Measurements from ENCODE around the gene CHSY3.

CHSY3 gene

DNA sequence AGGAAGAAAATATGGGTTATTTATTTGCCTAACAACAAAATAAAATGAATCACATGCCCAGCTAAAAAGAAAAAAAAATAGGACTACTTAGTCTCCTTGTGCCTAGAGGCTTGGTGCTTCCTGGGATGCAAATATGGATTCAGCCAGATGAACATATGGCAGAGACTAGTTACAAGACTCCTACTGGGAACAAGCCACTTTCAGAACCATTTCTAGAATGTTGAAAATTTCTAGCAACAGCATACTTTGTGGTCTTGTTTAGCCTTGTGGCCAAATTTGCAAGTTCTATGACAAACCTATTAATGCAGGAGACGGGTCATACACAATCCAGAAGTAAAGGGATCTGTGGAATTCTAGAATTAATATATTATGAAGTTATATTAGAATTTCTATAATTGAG lies 198.7 kb downstream of the CHSY3 start:
- no peak for DNase-seq

DNA sequence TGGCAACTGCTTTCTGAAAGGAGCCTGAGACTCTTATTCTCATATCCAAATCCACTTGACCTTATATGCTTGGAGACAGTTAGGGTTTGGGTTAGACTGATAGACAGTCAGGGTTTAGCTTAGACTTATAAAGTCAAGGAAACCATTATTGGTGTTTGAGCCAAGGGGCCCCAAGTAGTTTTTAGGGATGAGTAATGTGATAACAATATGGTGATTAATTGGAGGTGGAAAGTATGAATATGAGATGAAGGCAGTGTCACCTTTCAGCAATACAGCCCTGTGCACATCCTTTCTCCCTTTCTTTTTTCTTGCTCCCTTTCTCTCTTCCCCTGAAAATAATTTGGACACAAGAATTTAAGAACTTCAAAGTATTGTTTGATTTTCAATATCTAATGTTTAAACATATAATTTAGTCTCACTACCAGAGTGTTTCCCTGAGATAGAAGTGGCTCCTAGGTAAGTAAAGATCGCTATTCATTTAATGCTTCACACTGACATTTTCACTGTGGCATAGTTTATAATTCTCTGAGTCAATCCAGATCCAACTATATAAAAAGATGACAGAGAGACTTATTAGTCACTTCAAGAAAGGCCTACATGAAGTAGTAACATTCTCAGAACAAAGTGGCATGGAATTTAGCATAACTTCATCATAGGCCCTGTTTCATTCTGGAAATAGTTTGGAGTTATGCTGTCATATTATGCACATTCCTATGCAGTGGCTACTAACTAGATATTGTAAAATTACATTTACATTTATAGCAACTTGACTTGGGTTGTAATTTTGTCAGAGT lies 200.8 kb downstream of the CHSY3 start:
- no peak for DNase-seq

DNA sequence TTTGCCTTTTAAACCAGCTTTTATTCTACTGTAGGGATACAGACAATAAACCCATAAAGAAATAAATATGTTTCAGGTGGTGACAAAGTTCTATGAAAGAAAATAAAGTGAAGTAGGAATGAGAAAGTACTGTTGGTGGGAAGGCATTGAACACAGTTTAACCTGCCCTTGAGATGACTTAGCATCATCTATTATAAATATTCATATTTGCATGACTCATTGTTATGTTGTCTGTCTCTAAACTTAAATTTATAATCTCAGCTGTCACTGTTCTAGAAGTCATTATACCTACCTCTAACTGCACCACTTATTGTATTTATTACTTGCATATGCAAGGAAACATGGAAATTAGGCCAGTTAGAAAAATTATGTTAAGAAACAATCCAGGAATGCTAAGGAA lies 202.2 kb downstream of the CHSY3 start:
- DNase-seq, result no peak

DNA sequence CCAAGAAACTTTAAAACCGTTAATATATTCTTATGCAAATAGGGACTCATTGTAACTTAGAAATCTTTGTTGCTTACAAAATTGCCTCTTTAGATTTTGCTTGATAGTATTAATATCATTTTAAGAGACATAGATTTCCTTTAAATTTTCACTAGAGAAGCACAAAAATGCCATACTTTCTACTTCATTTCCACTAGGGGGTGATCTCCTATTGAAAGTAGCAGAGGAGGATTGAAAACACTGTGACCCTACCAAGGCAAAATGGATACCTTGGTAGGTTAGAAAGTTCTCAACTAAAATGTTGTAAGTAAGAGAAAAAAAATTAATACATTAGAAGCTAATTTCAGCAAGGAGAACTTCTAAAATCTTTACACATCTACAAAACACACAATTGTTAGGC lies 204.9 kb downstream of the CHSY3 start:
- no peak for DNase-seq

DNA sequence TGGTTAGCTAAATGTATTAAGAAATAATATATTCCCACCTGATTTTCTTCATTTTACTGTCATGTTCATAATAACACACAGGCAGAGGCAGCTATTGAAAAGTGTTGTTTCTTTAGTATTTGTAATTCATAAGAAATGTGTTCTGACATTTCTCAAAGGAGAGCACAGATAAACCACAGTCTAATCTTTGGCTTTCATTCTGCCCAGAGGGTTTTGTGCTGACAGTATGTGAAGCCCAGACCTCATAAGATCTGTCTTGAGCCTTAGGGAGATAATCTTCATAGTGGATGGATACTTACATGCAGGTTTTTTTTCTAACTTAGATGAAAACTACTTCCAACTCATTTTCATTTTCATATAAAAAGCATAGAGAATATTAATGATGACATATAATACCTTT lies 206.1 kb downstream of the CHSY3 start:
- no peak for DNase-seq

DNA sequence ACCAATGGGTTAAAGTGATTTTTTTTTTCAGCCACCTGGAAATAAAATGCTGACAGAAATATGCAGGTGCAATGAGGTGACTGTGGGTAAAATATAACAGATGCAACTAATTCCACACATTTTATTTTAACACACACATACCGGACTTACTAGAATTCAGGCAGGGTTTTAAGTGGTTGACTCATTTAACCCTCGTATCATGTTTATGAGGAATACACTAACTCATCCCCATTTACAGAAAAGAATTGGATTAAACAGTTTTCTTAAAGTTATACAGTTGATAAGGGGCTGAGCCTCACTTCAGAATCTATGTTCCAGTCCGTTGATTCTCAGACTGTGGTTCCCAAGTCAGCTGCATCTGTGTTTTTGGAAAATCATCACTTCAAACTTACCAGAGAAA lies 207.5 kb downstream of the CHSY3 start:
- no peak for DNase-seq

DNA sequence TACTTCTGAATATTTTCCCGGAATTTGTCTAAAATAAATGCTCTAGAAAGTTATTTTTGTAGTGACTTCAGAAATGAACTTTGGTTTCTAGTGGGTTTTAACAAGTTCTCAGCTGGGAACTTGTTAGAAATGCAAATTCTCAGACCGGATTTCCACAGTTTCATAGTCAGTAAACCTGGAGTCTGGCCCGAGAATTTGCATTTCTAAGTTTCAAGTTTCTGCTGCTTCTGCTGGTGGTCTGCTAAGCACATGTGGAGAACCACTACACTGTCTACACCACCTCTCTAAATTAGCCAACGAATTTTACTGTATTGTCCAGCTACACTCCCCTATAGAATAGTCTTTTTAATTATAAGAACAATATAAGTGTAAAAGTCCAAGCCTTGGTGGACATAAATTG lies 208.0 kb downstream of the CHSY3 start:
- no peak for DNase-seq

DNA sequence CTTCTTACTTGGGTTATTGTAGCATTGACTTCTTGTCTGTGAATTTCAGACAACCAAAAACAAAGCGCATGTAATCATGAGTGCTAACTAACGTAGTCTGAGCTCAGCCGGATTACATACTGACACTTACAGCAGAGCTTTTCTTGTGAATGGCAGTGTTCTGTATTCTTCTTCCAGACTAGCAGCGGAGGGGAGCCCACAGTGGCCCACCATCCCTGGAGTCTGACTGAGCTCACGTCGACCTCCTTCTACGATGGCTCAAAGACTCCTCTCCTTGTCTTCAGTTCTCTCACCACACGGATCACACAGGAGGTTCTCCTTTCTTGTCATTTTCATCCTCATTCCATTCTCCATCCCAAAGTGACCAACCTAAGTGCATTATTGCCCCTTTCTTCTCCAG lies 211.4 kb downstream of the CHSY3 start:
- no peak for DNase-seq

DNA sequence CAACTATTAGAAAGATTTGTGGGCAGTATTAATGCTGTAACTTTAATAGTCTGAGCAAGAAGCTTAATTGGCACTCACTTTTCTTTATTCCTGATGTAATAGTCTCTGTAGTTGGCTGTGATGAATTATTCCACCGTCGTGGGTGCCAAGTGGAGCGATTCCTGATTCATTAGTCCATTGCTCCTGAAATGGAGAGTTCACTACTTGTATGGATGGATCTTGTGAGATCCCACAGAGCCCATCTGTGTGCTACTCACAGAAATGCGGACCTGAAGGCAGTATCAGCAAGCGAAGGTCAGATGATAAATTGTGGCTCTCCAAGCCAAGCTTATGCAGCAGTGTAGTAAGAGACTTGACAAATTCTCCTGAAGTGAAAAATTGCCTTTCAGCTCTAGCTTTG lies 212.2 kb downstream of the CHSY3 start:
- no peak for DNase-seq

DNA sequence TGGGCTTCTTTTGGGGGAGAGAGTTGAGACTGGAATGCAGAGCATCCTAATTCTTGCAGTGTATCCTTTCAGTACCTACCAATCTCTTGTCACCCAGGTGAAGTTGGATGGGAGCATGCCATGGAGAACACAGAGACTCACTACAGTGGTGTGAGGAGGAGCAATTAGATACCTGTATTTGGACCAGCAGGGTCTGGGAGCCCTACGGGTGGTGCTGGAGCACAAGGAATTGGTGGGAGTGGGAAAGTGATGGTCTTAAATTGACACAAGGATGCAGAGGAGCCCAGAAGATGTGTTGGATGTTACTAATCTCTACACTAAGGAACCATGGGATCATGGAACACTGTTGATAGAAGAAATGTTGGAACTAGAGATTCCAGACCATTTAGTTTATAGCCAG lies 212.7 kb downstream of the CHSY3 start:
- DNase-seq, result no peak

DNA sequence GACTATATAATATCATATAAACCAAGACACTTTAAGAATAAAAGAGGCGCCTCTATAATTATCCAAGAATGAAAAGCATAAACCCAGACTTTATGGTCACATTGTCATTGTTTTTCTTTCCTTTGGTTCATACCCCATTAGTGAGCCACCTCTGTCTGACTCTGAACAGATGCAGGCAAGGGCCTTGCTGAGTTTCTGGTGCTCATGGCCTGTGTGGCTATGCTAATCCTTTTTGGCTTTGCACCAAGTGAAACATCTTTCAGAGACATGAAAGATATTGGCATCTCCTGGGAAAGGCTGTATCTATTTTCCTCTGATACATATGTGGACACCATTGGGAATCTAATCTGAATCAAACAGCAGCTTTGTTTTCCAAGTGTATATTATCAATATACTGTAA lies 222.5 kb downstream of the CHSY3 start:
- DNase-seq, result no peak

DNA sequence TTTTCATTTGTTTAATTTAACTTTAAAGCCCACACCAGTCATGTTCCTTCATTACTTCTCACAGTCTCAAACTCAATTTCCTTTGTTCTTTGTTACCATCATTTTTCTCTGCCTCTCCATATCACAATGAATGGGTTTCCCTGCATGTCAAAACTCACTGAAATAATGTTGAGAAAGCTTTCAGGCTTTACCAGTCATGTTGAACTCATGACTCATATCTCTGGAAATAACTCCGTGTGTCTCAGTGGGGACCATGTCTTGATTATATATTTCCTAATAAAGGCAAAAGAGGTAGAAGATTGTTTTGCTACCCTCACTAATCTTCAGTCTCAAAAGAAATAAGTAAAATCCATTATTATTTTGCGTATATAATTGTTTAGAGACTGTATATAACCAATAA lies 231.2 kb downstream of the CHSY3 start:
- DNase-seq, result no peak

DNA sequence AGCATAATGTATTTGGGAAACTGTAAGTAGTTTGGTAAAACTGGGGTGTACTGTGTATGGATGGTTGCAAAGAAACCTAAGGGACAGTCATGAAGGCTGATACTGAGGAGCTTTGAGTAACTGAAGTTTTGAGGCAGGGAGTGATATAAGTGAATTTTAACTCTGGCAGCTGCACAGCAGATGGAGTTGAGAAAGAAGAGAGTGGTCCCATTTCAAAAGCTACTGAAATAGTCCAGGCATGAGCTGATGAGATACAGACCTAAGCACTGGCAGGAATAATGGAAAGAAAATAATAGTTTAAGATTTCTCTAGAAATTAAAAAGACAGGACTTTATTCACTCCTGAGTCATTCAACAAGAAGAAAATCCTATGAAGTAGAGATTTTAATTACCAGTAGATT lies 232.0 kb downstream of the CHSY3 start:
- no peak for DNase-seq

DNA sequence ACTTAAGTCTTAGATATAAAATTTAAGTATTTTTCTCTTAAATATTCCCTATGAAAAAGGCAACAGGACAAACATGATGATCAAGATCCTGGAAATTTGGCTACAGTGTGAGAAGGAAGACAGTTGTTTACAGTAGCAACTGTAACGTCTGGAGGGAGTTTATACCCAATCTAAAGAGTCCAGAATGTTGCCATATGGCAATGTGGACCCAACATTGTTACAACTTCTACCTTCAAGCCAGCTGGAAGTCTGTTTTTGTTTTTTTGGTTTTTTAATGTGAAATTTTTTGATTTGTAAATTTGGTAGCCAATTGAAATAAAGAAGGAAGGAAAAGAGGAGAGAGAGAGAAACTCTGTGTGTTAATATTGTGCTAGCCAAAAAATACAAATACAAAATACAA lies 233.4 kb downstream of the CHSY3 start:
- no peak for DNase-seq

DNA sequence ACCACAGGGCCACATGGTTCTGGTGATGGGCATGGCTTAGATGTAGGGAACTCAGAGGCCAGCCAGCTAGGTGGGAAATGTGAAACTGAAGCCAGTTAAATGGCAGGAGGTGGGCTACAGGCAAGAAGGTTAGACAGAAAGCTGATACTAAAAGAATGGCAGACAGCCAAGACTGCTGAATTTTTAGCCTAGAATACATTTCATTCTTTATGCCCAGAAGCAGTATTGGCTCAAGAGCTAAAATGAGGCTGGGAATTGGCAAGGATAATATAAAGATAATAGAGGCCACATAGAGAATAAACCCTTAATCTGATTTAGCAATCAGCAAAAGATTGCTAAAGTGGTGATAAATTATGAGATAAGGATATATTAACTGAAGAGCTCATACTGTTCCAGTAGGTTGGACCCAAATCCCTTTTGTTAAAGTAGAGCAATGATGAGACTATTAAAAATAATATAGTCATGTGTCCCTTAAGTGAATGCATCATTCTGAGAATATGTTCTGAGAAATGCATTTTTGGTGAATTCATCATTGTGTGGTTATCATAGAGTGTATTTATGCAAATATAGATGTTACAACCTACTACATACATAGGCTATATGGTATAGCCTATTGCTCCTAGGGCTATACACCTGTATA lies 234.3 kb downstream of the CHSY3 start:
- no peak for DNase-seq

DNA sequence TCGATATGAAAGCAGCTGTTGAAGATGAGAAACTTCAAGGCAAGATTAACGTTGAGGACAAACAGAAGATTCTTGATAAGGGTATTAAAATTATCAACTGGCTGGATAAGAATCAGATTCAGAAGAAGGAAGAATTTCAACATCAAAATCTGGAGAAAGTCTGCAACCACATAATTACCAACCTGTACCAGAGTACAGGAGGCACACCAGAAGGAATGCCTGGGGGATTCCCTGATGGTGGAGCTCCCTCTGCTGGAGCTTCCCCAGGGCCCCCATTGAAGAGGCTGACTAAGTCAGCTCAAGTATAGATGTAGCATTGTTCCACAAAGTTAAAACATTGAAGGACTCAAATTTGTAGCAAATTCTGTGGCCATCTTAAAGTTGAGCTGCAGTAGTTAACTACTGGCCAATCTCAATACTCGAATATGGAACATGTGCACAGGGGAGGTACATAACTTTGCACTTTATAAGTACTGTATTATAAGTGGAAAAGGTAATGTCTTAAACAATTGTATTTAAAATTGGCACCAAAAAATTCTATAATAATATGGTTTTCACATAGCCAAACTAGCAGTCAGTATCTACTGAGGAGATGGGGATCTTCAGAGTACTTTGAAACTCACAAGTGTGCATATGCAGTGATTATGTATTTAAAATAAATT lies 237.5 kb downstream of the CHSY3 start:
- DNase-seq, result no peak

DNA sequence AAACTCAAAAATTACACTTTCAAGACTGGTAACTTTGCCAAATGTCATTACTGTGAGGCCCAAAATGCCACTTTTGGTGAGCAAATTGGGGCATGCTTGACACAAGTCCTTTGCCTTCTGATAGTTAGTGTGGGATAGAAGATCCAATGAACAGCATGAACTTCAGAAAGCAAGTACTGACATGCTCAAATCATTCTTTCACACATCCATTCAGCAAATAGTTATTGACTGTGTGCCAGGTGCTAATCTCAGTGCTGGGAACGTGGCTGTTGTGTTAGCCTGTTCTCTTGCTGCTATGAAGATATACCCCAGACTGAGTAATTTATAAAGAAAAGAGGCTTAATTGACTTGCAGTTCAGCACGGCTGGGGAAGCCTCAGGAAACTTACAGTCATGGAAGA lies 247.0 kb downstream of the CHSY3 start:
- no peak for DNase-seq

DNA sequence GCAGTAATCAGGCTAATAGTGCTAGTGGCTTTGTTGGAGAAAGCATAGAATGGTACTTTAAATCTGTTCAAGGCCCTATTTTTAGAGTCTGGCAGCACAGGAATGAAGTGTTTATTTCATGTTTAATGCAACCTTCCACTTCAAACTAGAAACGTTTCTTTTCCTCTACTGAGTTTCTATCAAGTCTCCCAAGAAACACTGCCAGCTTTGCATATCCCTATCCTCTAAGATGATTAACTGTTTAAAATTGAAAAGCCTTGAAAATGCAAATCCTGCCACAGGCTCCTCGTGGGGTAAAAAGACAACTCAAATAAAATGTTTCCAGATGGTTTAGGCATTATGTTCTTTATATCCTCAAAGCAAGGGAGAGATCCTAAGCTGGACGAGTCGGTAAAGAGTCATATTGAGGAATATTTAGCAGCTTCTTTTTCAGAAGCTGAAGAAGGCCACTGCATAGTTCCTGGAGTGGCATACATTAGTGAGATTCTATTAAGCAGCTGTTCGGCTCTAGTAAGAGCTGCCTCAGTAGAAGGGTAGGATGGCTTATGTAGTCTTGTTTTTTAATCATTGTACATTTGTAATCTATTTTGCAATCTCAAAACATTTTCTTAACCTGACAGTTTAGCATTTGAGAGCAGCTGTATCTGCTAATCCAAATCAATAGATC lies 251.2 kb downstream of the CHSY3 start:
- DNase-seq, result no peak

DNA sequence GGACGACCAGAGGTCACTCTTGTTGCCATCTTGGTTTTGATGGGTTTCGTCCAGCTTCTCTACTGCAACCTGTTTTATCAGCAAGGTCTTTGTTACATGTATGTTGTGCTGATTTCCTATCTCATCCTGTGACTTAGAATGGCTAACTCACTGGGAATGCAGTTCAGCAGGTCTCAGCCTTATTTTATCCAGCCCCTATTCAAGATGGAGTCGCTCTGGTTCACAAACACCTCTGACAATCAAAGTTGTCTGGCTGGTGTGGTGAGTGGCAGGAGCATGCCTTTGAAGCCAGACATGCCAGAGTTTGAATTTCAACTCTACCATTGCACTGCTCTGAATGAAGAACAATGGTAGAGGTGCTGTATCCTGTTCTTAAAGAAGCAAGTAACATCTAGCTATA lies 253.8 kb downstream of the CHSY3 start:
- DNase-seq, result no peak

DNA sequence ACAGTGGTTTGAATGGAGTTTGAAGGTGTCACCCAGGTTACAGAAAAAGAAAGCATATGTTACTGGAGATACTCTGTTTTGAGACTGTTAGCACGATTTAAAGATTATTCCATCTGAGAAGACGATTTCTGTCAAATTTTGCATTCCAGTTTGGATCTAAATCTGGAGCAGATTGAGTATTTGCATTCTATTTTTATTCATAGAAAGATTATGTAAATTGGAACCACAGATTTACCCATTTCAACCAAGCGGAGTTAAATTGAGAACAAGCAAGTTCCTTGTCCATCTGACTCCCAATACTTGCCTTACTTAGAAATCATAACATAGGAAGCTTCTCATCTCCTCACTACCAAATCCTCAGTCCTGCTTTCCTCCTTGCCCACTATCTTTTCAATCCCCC lies 255.7 kb downstream of the CHSY3 start:
- no peak for DNase-seq

DNA sequence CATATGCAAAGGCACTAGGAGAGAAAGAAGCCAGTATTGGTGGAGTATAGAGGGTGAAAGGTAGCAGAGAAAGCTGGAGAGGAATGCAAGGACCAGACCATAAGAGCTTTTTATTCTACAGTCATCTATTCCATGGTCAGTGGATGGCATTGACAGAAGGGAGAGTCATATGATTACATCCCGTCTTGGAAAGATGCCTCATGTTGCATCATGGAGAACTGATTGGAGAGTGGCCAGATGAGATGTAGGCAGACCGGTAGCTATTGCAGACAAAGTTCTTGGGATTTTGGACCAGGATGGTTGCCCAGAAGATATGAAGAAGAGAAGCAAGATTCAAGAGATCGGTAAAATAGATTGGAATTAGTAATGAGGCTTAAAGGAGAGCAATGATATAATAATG lies 260.7 kb downstream of the CHSY3 start:
- DNase-seq, result no peak

DNA sequence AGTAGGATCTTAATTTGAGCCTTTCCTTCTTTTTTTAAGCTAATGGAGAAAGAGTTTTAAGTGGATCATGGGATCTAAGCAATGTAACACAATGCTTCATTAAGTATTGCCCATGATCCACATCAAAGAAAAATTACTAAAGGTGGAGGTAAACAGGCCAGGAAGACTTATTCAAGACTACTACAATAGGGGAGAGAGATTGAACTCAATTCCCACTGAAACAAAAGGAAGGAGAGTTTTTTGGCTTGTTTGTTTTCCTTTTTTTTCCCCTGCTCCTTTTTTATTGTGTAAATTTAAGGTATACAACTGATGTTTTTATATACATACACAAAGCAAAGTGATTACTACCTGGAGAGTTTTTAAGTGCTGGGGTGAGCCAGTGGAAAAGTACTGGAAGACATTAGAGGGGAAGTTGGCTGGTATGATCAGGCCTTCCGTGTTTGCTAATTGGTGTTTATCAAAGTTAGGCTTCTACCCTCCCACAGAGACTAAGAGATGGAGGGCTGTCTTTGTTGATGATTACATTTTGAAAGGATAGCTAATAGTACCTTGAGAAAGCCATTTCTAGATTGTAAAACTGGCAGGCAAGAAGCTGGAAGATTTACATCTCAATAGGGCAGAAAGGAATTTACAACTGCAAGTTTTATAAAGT lies 262.7 kb downstream of the CHSY3 start:
- no peak for DNase-seq

DNA sequence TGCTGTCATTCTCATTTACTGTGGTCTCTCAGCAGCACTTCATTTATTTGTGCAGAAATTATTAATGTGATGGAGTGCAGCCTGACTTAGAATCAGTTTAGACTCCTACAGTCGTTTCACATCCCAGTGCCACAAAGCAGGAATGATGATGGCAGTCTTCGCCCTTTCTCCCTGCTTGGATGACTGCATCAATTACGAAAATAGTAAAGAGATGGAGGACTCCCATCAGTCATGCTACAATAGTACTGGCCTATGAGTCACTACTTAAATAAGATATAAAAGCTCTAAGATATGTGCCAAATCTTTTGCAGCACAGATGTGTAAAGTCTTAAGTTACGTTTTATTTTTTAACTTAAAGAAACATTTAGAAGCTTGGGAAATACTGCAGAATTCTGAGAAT lies 263.9 kb downstream of the CHSY3 start:
- DNase-seq, result no peak
